GM19025 (cell line): ENCODE measurements around the gene IPO11.
"Not testable (repeated sequence)": the region's sequence is repeated elsewhere in the genome, so short reads cannot be mapped to it uniquely, and the experiment has no call there.

Source experiments
- ATAC-seq: cut with Tn5 transposase; IDR thresholded peaks from one replicate; pipeline ENCODE4 v1.9.1; 2021; ENCODE audit warnings: mild to moderate bottlenecking, low read depth, moderate library complexity; ENCODE audit not compliant: unreplicated experiment

IPO11 gene

DNA sequence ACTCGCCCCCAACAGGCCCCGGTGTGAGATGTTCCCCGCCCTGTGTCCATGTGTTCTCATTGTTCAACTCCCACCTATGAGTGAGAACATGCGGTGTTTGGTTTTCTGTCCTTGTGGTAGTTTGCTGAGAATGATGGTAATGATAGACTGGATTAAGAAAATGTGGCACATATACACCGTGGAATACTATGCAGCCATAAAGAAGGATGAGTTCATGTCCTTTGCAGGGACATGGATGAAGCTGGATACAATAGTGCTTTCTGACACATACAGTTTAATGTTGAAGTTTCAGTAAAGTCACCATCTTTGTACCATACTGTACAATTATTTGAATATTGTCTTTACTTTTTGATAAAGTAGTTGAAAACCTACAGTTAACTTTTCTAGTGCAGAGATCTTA lies 96.2 kb downstream of the IPO11 start:
- ATAC-seq, result not testable (repeated sequence)

DNA sequence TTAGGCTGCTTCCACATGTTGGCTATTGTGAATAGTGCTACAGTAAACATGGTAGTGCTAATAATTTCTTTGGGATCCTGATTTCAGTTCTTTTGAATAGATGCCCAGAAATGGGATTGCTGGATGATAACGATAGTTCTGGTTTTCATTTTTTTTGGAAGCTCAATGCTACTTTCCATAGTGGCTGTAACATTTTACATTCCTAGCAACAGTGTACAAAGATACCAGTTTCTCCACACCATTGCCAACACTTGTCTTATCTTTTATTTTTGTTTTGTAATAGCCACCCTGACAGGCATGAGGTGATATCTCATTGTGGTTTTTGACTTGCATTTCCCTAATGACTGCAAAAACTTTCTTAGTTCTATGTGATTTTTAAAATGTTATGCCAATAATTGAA lies 97.2 kb downstream of the IPO11 start:
- ATAC-seq, result no peak

DNA sequence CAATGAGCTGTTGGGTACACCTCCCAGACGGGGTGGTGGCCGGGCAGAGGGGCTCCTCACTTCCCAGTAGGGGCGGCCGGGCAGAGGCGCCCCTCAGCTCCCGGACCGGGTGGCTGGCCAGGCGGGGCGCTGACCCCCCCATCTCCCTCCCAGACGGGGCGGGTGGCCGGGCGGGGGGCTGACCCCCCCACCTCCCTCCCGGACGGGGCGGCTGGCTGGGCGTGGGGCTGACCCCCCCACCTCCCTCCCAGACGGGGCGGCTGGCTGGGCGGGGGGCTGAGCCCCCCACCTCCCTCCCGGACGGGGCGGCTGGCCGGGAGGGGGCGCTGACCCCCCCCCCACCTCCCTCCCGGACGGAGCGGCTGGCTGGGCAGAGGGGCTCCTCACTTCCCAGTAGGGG lies 100.5 kb downstream of the IPO11 start:
- not testable (repeated sequence) for ATAC-seq

DNA sequence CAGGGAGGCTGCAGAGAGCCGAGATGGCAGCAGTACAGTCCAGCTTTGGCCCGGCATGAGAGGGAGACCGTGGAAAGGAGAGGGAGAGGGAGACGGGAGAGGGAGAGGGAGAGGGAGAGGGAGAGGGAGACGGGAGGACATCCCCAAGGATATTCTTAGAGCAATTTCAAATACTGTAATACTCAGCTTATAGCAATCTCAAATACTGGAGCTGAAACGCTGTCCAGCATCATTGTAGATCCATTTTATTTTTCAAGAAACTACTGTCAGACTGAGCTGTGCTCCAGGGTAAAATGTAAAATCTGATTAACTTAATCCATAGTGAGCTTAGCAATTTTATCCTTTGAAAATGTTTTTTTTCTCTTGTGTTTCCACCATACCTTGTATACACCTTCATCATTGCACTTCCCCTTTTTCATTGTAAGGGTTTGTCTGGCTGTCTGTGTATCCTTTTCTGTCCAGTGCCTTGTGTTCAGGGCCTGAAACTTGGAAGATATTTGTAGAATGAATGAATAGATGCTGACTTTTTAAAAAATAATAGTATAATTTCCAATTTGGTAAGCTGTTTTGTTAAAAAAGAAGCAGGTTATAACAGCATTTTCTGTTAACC lies 102.1 kb downstream of the IPO11 start:
- no peak for ATAC-seq

DNA sequence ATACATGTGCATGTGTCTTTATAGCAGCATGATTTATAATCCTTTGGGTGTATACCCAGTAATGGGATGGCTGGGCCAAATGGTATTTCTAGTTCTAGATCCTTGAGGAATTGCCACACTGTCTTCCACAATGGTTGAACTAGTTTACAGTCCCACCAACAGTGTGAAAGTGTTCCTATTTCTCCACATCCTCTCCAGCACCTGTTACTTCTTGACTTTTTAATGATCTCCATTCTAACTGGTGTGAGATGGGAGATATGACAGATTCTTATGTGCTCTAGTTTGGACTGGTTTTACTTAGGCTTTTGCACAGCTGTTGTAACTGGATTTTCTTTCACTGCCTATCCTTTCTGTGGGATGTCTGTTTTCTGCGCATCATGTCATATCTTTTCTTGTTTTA lies 108.2 kb downstream of the IPO11 start:
- not testable (repeated sequence) for ATAC-seq

DNA sequence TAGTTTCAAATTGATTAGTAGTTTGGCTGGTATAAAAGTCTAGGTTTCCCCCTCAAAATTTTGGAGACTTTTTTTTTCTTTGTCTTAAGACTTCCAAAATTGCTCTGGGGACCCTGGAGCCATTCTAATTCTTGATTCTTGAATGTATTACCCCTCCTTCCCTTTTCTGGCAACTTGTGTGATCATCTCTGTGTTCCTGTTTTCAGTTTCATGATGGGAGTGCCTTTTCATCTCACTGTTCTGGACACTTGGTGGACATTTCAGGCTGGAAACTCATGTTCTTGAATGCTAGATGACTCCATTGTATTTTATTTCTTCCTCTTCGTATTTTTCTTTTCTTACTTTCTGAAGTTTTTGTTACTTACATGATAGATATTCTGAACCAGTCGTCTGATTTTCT lies 108.8 kb downstream of the IPO11 start:
- no peak for ATAC-seq

DNA sequence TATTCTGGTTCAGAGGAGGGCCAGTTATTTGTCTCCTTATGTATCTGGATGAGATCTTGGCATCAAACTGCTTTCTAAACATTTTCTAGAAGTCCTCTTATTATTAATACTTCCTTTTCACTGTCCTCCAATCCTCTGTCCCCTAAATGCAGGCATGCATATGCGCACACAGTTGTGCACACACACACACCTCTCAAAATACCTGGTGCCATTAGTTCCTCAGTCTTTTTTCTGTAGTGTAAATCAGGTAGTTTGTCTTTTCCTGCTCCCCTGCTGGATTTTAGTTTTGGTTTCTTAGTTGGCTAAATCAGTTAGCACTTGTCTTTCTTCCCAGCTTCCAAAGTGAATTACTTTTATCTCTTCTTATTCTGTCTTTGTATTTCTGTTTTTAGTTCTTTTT lies 110.2 kb downstream of the IPO11 start:
- no peak for ATAC-seq

DNA sequence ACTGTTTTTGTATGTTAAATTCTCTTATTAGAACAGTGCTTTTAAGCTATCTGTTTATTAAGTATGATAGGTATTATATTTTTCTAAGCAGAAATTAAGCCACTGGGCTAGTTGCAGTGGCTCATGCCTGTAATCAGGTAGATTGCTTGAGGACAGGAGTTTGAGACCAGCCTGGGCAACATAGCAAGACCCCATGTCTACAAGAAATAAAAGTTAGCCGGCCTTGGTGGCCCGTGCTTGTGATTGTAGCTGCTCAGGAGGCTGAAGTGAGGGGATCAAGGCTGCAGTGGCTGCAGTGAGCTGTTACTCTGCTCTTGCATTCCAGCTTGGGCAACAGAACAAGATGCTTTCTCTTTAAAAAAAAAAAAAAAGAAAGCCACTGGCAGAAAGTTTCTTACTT lies 121.0 kb downstream of the IPO11 start:
- ATAC-seq, result no peak

DNA sequence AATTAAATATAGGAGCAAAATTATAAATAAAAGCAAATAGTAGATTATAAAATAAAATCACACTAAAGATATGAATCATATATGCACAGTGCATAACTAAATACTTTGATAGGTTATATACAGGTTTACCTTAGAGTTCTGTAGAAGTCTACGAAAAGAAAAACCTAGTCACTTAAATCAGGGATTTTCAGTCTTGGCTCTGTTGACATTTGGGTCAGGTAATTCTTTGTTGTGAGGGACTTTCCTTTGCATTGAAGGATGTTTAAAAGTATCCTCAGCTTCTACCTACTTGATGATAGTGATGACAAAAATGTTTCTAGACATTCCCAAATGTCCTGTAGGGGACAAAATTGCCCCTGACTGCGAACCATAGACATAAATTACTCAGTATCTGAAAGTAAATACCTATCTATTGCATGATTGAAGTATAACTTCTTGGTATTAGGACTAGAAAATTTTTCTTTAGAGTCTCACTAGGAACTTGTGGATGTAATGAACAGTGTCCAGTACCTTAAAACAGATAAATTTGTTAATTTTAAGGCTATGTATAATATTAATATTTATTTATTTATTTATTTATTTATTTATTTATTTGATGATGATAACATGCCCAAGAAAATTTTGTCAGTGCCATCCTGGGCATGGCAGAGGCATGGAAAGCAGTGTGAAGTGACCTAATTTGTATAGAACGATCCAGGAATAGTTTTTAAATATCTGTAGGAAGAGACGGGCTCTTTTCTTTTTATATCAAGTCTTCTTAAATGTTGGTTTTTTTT lies 122.1 kb downstream of the IPO11 start:
- ATAC-seq, result no peak

DNA sequence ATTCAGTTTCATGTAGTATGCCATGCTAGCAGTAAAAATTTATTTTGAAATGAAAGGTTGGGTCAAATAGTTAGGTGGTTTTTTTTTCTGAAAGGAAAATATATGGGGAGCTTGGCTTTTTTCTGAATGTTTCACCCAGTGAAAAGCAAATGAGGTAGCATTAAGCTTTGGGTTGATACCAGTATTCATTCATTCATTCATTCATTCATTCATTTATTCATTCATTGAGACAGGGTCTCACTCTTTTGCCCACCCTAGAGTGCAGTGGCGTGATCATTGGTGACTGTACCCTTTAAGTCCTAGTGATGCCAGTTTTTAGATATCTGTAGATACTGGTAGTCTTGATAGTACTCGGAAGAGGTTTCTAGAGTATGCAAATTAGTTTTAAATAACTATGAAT lies 123.7 kb downstream of the IPO11 start:
- ATAC-seq, result no peak

DNA sequence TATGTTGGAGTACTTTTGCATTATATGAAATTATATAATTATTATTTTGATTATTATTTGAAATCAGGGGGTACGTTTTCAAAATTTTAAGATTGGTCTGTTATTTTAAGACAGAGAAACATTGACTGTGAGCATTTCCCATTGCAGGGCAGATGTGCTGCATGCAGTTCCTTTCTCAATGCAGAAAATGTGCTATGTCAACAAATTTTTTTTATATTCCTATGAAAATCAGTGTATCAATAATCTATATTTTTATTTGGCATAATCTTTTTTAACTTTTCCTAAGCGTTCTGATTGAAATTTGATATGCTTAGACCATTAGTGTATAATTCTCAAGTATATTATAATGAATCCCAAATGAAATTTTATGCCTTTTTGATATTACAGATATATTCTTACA lies 124.2 kb downstream of the IPO11 start:
- ATAC-seq, result no peak

DNA sequence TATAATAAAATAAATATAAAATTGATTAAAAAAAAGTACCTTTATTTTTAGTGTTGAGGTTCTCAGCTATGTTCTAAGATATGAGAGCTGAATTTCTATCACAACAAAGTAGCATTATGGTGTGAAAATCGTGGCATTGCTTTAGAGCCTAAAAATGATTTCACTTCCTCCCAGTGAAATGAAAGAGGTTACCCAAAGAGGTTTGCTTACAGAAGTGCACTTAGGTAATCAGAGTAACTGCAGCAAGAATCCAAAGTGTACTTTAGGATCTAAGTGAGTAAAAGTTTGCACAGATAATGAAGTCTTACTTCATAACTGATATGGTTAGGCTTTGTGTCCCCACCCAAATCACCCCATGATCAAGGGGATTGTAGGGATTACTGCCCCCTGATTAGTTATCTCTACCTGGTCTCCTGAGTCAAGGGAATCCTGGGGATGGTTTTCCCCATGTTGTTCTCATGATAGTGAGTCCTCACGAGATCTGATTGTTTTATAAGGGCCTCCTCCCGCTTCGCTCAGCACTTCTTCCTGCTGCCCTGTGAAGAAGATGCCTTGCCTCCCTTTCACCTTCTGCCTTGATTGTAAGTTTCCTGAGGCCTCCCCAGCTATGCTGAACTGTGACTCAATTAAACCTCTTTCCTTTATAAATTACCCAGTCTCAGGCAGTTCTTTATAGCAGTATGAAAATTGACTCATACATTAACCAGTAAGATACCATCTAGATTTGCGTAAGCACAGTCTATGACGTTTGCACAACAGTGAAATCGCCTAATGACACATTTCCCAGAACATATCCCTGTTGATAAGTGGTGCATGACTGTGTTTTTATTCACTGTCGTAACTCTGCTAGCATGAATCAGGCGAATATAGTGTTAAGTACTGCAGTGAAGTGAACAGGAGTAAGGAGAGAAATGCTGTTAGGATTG lies 125.7 kb downstream of the IPO11 start:
- no peak for ATAC-seq

DNA sequence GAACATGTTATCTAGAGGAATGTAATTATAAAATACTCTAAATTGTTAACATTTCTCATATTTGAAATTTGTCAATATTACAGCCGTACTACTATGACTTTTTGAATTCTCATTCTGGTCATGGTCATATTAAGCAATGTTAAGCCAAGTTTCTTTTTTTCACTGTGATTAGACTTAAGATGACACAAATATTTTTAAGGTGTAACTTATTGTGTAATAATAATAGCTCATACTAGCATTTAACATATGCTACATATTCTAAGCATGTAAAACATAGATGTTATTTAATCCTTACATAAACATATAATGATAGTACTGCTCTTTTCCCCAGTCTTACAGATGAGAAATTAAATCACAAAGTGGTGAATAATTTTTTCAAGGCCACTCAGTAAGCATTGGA lies 130.2 kb downstream of the IPO11 start:
- no peak for ATAC-seq

DNA sequence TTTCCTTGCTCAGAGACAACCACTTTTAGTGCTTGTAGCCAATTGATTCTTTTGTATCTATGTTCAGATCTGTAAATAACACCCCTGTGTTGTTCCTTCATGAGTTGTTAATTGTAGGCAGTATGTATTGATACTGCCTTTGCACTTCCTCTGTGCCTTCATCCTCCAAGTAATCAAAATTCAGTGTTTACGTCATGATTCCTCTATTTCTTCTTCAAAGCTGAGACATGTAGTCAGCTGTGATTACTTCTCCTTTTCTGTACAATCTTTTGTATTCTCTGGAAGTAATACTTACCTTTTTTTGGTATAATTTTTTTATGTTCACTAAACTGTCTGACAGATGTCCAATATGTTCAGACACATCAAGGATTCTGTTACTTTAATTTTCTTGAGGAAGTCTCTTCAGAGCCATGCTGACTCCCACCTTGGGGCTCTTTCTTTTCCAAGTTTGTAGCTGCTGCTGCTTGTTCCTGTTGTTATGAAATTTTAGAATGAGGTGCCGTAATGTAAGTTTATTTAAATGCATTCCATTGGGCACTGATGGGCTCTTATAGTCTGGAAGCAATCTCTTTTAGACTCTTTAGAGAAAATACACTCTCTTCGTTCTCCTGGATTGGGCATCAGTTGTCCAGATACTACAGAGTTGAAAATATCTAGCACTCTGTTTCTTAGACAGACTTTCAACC lies 135.5 kb downstream of the IPO11 start:
- ATAC-seq, result no peak

DNA sequence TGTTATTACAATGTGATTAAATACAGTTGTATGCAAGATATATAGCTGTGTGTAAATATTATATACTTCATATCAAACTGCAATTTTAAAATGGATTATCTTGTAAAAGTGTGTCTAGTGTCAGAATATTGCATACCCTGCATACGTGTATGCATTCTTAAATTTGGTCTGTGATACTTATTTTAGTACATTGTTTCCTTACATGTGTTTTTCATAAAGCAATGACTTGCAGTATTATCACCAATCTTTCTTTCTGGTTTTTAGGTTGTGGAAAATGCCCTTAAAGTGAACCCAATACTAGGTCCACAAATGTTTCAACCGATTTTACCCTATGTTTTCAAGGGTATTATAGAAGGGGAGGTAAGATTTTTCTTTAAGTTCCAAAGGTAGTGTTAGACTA lies 137.5 kb downstream of the IPO11 start:
- ATAC-seq, result no peak

DNA sequence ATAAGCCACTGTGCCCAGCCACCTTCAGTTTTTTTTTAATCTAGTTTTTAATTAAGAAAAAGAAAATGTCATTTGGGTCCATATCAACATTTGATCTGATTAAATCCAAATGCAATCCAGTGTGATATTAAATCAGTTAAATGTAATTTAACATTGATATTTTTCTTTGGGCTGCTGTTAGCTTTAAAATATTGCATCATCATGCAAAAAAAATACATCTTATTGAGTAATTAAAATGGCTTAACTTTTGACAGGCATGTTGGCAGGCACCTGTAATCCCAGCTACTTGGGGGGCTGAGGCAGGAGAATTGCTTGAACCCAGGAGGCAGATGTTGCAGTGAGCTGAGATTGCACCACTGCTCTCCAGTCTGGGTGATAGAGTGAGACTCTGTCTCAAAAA lies 143.4 kb downstream of the IPO11 start:
- ATAC-seq, result no peak

DNA sequence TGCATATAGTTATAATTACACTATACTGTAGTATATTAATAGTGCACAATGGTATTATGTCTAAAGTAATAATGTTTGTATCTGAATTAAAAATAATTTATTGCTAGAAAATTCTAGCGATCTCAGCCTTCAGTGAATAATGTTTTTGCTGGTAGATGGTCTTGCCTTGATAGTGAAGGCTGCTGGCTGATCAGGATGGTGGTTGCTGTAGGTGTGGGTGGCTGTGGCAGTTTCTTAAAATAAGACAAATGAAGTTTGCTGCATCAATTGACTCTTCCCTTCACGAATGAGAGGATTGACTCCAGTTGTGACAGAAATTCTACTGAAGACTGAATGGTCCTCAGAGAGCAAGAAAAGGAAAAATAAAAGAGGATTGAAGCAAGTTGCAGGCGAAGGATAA lies 146.4 kb downstream of the IPO11 start:
- ATAC-seq, result no peak

DNA sequence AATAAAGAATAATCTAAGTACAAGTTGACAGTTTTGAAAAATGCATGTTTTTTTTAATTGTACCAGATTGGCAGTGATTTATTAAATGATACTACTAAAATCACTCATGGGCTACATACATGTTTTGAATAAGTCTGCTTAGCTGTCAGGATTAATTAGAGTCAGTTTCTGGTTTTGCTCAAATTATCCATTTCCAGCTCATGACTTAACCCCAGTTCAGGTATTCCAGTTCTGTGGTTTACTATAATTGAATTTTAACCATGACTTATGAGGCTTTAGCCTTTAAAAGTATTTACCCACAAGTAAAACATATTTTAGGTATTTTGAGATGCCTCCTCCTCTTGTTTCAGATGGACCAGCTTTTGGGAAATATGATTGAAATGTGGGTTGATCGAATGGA lies 148.2 kb downstream of the IPO11 start:
- no peak for ATAC-seq

DNA sequence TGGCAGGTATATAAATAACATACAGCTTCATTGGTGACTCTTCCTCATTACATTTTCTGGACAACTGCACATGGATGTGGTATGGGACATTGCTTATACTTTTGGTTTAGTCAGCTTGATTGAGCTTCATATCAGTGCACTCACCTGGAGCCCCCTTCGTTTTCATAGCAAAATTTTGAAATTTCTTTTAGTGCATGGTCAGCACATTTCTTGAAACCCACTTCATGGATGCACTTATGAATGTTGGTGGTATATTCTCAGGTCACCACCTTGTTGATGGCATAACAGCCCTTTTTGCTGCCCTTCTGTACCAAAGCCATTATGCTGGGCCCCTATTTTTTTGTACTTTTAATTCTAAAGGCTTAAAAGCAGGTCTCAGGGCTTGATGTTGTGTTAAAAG lies 149.3 kb downstream of the IPO11 start:
- ATAC-seq, result no peak

DNA sequence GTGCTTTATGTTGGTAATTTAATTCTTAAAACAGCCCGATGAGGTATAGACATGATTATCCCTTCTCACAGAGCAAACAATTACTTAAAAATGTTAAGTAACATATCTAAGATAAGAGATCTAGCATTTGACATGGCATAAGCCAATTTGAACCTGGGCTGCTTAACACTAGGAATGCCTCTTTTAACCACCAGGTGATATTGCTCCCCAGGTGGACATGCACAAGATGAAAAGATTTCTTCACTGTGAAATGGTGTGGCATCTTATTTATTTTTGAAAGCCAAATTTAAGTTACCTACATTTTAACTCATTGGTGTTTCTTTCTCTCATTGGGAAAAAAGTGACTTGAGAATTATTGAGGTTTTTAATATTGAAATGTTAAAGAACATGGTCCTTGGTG lies 150.3 kb downstream of the IPO11 start:
- ATAC-seq, result no peak

DNA sequence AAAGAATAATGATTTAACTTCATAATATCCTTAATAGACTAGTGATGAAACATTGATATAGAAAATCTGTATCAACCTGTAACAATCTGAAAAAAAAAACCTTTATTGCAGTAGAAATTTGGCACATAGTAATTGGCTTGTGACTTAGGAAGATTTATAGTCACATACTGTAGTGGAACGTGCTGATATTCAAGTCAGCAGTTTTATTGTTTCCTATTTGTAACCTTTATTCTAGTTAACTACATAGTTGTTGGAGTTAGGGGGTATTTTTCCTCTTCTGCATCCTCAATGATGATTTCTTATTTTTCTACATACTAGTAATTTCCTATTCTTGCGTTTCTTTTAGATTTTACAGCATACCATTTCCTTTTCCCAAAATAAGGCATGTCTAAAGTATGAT lies 151.5 kb downstream of the IPO11 start:
- no peak for ATAC-seq
